GM19372 (cell line): ENCODE measurements around the gene RDH16.
"Not testable (repeated sequence)": the region's sequence is repeated elsewhere in the genome, so short reads cannot be mapped to it uniquely, and the experiment has no call there.

Source experiments
- ATAC-seq: cut with Tn5 transposase; IDR thresholded peaks from one replicate; pipeline ENCODE4 v1.9.1; 2021; ENCODE audit warnings: mild to moderate bottlenecking, low read depth, moderate library complexity; ENCODE audit not compliant: unreplicated experiment

Gene RDH16

DNA sequence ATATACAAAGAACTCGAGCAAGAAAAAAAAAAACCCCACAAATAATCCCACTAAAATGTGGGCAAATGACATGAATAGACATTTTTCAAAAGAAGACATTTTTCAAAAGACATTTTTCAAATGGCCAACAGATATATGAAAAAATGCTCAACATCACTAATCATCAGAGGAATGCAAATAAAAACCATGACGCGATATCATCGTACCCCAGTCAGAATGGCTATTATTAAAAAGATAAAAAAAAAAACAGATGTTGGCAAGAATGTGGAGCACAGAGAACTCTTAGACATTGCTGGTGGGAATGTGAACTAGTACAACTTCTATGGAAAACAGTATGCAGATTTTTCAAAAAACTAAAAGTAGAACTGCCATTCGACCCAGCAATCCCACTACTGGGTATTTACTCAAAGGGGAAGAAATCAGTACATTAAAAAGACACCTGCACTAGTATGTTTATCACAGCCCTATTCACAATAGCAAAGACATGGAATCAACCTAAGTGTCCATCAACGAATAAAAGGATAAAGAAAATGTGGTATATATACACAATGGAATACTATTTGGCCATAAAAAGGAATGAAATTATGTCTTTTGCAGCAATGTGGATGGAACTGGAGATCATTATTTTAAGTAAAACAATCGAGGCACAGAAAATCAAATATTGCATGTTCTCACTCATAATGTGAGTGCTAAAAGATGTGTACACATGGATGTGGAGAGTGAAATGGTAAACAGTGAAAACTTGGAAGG, 32.6 kb upstream of the RDH16 start:
- no peak for ATAC-seq

DNA sequence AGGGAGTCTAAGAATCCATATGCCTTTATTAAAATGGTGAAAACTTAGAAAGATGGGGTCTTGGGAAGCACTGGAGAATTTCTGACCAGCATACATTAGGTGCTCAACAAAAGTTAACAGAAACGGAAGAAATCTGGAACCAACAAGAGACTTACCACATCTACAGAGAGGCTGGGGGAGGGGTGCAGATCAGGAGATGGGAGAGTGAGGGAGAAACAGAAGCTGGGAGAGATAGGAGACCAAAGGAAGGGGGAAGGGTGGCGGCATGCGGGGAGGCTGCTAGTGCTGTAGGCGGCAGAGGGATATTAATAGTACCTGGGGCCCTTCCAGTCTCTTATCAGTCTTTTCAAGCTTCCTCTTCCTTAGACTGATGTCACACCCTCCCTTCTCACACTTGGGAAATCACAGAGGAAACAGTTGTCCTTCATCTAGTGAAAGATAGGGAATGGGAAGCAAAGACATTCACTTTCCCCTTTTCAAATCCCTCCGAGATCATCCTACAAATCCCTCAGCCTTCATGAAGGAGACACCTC, 30.9 kb upstream of the RDH16 start:
- no peak for ATAC-seq

DNA sequence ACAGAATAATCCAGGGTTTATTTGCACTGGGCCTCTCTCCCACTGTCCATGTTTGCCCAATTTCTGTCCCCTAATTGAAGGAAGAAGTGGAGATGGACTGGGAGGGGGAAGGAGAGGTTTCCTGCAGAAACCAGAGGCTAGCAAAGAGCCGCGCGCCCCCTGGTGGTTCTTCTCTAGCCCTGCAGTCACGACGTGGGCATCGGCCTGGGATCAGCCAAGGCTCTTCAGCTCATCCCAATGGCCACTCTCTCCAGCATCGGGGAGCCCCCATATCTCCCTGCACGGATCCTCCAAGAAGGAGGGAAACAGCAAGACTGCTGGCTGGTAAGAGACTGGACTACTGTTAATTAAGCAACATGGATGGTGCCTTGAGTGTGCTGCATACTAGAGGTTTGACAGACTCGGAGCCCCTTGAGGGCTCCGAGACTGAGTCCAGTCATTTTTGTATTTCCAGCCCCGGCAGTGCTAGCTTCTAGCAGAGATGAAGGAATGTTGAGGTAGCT, 30.2 kb upstream of the RDH16 start:
- ATAC-seq = no peak

- no peak for ATAC-seq
These were observed 29.6 kb upstream of the RDH16 start for GRCh38 chr12:56987011-56987410.

- ATAC-seq = not testable (repeated sequence)
These were observed 28.3 kb upstream of the RDH16 start for GRCh38 chr12:56985714-56986113.

DNA sequence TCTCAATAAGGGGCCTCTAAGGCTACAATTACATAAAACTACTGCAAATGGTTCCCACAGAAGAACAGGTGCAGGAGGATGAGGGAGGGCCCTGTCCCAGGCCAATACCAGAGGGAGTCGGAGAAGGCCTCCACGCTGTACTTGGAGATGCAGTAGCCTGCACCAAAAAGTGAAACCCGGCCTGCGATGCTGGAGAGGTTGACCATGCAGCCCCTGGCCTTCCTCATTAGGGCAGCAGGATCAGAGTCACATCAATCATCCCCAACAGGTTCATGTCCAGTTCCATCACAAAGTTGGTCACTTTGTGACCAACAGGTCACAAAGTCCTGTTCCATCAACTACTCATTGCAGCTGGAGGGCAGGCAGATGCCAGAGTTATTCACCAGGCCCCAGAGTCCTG, 26.0 kb upstream of the RDH16 start:
- ATAC-seq = no peak

DNA sequence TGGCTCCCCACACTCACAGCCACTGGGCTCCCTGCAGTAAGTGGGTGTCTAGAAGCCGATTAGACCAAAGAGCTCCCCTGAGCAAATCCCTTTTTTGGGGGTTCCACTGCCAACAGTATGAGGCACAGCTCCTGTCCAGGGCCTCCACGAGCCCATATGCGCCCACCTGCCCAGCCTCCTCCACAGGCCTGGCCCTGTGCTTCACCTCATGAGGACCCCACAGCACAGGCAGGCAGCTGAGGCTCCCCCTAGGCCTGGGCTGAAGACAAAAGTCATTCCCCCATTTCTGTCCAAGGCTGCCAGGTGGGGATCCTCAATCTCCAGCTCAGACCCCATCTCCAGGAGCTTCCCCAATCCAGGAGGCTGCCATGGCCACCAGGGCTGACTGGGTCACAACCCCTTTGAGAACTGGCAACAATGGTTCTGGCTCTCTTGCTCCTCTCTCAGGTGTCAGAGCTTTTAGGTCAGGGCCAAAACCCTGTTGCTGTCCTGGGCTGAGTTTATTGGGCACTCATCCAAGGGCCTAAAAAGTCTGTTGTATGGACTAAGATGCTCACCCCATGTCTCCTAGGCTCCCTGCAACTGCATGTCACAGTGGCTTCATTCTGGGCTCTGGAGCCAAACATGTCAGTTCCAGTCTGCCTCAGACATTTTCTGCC, 25.3 kb upstream of the RDH16 start:
- ATAC-seq = not testable (repeated sequence)

DNA sequence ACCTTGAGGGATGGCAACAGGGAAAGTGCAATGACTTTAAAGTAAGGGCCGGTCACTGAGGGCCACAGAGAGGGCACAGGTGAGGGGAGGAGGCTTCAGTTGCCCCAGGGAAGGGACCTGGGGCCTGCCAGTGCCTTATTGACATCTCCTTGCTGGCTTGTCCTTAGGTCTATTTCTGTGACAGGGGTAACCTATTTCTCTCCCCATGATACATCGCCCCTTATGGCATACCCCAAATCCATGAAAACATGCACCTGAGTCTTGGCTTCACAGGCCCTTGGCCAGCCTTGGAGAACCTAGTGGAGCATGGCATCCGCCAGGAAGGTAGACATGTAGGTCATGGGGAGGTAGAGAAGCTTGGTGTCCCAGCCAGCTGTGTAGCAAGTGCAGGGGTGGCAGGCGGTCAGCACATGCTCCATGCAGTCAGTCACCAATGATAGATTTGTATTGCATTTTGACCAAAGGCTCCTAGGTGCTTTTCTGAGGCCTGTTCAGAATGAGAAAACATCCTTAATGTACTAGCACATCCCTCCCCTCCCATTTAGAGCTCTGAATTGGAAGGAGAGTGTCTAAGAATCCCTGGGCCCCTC, 23.6 kb upstream of the RDH16 start:
- no peak for ATAC-seq

DNA sequence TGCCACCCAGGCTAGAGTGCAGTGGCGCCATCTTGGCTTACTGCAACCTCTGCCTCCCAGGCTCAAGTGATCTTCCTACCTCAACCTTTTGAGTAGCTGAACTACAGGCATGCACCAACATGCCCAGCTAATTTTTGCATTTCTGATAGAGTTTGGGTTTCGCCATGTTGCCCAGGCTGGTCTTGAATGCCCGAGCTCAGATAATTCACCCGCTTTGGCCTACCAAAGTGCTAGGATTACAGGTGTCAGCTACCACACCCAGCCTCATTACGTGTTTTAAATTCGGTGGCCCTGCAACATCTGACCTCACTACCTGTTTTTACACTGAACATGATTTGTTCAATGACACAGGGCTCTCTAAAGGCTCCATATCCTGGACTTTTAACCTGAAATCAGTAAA, 22.9 kb upstream of the RDH16 start:
- ATAC-seq = no peak

GRCh38 chr12:56979628-56980027, 22.2 kb upstream of the RDH16 start:
- ATAC-seq = no peak

GRCh38 chr12:56978397-56979138, 21.2 kb upstream of the RDH16 start:
- ATAC-seq = no peak

- not testable (repeated sequence) for ATAC-seq
These were observed 20.0 kb upstream of the RDH16 start for GRCh38 chr12:56977361-56977760.

DNA sequence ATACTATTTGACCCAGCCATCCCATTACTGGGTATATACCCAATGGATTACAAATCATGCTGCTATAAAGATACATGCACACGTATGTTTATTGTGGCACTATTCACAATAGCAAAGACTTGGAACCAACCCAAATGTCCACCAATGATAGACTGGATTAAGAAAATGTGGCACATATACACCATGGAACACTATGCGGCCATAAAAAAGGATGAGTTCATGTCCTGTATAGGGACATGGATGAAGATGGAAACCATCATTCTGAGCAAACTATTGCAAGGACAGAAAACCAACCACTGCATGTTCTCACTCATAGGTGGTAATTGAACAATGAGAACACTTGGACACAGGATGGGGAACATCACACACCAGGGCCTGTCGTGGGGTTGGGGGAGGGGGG, 16.8 kb upstream of the RDH16 start:
- not testable (repeated sequence) for ATAC-seq

DNA sequence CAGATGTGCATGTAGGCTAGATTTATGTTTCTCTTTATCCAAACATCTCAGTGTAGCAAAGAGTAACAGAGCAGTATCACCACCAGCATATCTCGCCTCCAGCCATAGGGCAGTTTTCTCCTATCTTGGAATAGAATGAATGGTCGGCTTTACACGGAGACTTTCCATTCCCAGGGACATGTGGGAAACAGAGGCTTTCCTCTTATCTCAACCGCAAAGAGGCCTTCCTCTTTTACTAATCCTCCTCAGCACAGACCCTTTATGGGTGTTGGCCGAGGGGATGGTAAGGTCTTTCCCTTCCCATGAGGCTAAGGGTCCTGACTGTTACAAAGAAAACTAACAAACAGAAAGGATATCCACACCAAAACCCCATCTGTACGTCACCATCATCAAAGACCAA, 11.5 kb upstream of the RDH16 start:
- ATAC-seq = not testable (repeated sequence)

DNA sequence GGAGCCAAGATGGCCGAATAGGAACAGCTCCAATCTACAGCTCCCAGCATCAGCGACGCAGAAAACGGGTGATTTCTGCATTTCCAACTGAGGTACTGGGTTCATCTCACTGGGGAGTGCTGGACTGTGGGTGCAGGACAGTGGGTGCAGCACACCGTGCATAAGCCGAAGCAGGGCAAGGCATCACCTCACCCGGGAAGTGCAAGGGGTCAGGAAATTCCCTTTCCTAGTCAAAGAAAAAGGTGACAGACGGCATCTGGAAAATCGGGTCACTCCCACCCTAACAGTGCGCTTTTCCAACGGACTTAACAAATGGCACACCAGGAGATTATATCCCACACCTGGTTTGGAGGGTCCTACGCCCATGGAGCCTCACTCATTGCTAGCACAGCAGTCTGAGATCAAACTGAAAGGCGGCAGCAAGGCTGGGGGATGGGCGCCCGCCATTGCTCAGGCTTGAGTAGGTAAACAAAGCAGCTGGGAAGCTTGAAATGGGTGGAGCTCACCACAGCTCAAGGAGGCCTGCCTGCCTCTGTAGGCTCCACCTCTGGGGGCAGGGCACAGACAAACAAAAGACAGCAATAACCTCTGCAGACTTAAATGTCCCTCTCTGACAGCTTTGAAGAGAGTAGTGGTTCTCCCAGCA, 8.7 kb upstream of the RDH16 start:
- not testable (repeated sequence) for ATAC-seq

GRCh38 chr12:56965124-56965523, 7.7 kb upstream of the RDH16 start:
- ATAC-seq = not testable (repeated sequence)

GRCh38 chr12:56963557-56963956, 6.1 kb upstream of the RDH16 start:
- not testable (repeated sequence) for ATAC-seq

DNA sequence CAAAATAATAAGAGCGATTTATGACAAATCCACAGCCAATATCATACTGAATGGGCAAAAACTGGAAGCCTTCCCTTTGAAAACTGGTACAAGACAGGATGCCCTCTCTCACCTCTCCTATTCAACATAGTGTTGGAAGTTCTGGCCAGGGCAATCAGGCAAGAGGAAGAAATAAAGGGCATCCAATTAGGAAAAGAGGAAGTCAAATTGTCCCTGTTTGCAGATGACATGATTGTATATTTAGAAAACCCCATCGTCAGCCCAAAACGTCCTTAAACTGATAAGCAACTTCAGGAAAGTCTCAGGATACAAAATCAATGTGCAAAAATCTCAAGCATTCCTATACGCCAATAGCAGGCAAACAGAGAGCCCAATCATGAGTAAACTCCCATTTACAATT, 4.8 kb upstream of the RDH16 start:
- ATAC-seq = not testable (repeated sequence)

GRCh38 chr12:56958422-56958821, 1.0 kb upstream of the RDH16 start:
- no peak for ATAC-seq

DNA sequence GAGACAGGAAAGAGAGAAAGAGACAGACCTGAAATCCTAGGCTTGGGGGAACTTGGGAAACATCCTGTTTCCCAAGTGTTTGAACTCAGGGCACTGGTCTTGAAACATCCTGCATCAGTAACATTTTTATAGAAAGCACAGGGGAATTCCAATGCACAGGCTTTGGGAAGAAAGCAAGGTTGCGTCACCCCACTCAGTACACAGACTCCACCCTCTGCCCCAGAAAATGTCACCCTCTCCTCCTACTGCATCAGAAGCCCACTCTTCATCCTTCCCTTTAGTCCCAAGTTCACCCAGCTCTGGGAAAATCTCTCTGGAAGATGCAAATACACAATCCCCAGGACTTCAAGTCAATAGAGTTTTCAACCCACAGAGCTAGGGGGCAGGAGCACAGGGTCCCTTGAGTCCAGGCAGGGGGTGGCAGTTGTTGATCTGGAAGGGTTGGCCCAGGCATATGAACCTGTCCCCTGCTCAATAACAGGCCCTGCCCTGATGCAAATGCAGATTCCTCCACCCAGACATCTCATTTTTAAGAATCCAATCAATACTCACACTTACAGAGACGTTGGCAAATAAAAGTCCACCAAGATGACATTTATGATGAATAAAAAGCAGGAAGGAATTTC, 1.7 kb downstream of the RDH16 start:
- no peak for ATAC-seq
